ENCODE results near the gene IL1F10.
"Not testable (repeated sequence)": the region's sequence is repeated elsewhere in the genome, so short reads cannot be mapped to it uniquely, and the experiment has no call there.

The IL1F10 gene

GRCh38 chr2:113089916-113090315 is 22.1 kb downstream of the IL1F10 start:
- Histone ChIP-seq H3K27me3 (ENCODE audit: control insufficient read depth in 5 of 5, insufficient read depth in 4 of 5, low read length in 5 of 5) (peaks cover 0 to 6% (median 0%) of the 10 kb centered on the region in 5 donors), H3K9ac (ENCODE audit: low read length in 5 of 5) (no peak overlapping the region), H3K27ac (ENCODE audit: low read depth, low read length) (no peak overlapping the region), H3K36me3 (ENCODE audit: control insufficient read depth in 5 of 5, insufficient read depth in 5 of 5, low read length in 5 of 5) (no peaks in the 10 kb centered on the region), H3K4me3 (ENCODE audit: low read depth in 1 of 5, low read length in 5 of 5) (no peak overlapping the region), H3K9me3 (ENCODE audit: control insufficient read depth in 5 of 5, low read length in 5 of 5) (peaks cover 0 to 6% (median 0%) of the 10 kb centered on the region in 5 donors), H3K4me1 (ENCODE audit: control insufficient read depth in 5 of 5, insufficient read depth in 5 of 5, low read length in 5 of 5) (no peaks in the 10 kb centered on the region)

- H3K9me3 ChIP-seq (ENCODE audit: control insufficient read depth in 5 of 5, low read length in 5 of 5): peaks cover 0 to 6% (median 0%) of the 10 kb centered on the region in 5 donors
- H3K9ac ChIP-seq (ENCODE audit: low read length in 5 of 5): no peak overlapping the region
- H3K4me3 ChIP-seq (ENCODE audit: low read depth in 1 of 5, low read length in 5 of 5): no peak overlapping the region
- H3K27me3 ChIP-seq (ENCODE audit: control insufficient read depth in 5 of 5, insufficient read depth in 4 of 5, low read length in 5 of 5): peaks cover 0 to 6% (median 0%) of the 10 kb centered on the region in 5 donors
- H3K4me1 ChIP-seq (ENCODE audit: control insufficient read depth in 5 of 5, insufficient read depth in 5 of 5, low read length in 5 of 5): no peaks in the 10 kb centered on the region
- no peaks in the 10 kb centered on the region for H3K36me3 ChIP-seq (ENCODE audit: control insufficient read depth in 5 of 5, insufficient read depth in 5 of 5, low read length in 5 of 5)
- H3K27ac ChIP-seq (ENCODE audit: low read depth, low read length): no peak overlapping the region
Measured at GRCh38 chr2:113091231-113091896, 23.6 kb downstream of the IL1F10 start.

DNA sequence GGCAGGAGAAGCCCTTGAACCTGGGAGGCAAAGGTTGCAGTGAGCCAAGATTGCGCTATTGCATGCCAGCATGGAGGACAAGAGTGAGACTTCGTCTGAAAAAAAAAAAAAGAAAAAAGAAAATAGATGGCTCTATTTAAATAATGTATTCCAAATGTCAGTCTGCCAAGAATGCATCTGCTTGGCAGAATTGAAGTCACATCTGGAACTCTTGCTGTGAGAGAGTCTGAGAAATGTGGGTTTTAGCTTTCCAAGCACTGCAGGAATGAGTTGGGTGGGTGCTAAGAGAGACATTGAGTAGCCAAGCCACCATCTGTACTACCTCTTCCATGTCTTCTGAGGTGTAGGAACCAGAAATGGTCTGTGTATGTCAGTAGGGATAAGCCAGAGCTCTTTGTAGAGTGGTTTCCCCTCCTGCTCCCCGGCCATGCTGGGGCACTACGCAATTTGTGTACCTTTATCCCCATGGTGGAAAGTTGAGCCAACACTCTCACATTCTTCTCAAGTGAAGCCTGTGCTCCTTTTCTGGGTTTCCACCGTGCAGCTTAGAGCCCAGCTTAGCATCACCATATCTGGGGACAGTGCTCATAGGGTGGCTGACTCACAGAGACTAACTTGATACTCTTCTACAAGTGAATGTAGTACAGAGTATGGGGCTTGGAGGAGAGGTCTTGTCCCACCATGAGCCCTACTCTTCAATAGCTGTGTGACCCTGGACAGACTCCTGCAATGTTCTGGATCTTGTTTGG is 25.3 kb downstream of the IL1F10 start:
- Histone ChIP-seq H3K27me3 (ENCODE audit: control insufficient read depth in 5 of 5, insufficient read depth in 4 of 5, low read length in 5 of 5) (peaks cover 0 to 6% (median 0%) of the 10 kb centered on the region in 5 donors), H3K4me1 (ENCODE audit: control insufficient read depth in 5 of 5, insufficient read depth in 5 of 5, low read length in 5 of 5) (no peaks in the 10 kb centered on the region), H3K27ac (ENCODE audit: low read depth, low read length) (no peak overlapping the region), H3K9me3 (ENCODE audit: control insufficient read depth in 5 of 5, low read length in 5 of 5) (no peaks in the 10 kb centered on the region), H3K36me3 (ENCODE audit: control insufficient read depth in 5 of 5, insufficient read depth in 5 of 5, low read length in 5 of 5) (no peaks in the 10 kb centered on the region), H3K9ac (ENCODE audit: low read length in 5 of 5) (no peak overlapping the region), H3K4me3 (ENCODE audit: low read depth in 1 of 5, low read length in 5 of 5) (no peak overlapping the region)

- no peaks in the 10 kb centered on the region for H3K36me3 ChIP-seq (ENCODE audit: control insufficient read depth in 5 of 5, insufficient read depth in 5 of 5, low read length in 5 of 5)
- no peak overlapping the region for H3K9ac ChIP-seq (ENCODE audit: low read length in 5 of 5)
- no peak overlapping the region for H3K27ac ChIP-seq (ENCODE audit: low read depth, low read length)
- no peaks in the 10 kb centered on the region for H3K4me1 ChIP-seq (ENCODE audit: control insufficient read depth in 5 of 5, insufficient read depth in 5 of 5, low read length in 5 of 5)
- H3K4me3 ChIP-seq (ENCODE audit: low read depth in 1 of 5, low read length in 5 of 5): no peak overlapping the region
- H3K27me3 ChIP-seq (ENCODE audit: control insufficient read depth in 5 of 5, insufficient read depth in 4 of 5, low read length in 5 of 5): peaks cover 0 to 3% (median 0%) of the 10 kb centered on the region in 5 donors
- H3K9me3 ChIP-seq (ENCODE audit: control insufficient read depth in 5 of 5, low read length in 5 of 5): no peaks in the 10 kb centered on the region
Measured at GRCh38 chr2:113093613-113093977, 25.8 kb downstream of the IL1F10 start.

- H3K4me1 ChIP-seq (ENCODE audit: control insufficient read depth in 5 of 5, insufficient read depth in 5 of 5, low read length in 5 of 5); H3K36me3 ChIP-seq (ENCODE audit: control insufficient read depth in 5 of 5, insufficient read depth in 5 of 5, low read length in 5 of 5); H3K9me3 ChIP-seq (ENCODE audit: control insufficient read depth in 5 of 5, low read length in 5 of 5); H3K9ac ChIP-seq (ENCODE audit: low read length in 5 of 5); H3K27ac ChIP-seq (ENCODE audit: low read depth, low read length); H3K4me3 ChIP-seq (ENCODE audit: low read depth in 1 of 5, low read length in 5 of 5); H3K27me3 ChIP-seq (ENCODE audit: control insufficient read depth in 5 of 5, insufficient read depth in 4 of 5, low read length in 5 of 5): not testable (repeated sequence)
Measured at GRCh38 chr2:113096306-113096705, 28.5 kb downstream of the IL1F10 start.

DNA sequence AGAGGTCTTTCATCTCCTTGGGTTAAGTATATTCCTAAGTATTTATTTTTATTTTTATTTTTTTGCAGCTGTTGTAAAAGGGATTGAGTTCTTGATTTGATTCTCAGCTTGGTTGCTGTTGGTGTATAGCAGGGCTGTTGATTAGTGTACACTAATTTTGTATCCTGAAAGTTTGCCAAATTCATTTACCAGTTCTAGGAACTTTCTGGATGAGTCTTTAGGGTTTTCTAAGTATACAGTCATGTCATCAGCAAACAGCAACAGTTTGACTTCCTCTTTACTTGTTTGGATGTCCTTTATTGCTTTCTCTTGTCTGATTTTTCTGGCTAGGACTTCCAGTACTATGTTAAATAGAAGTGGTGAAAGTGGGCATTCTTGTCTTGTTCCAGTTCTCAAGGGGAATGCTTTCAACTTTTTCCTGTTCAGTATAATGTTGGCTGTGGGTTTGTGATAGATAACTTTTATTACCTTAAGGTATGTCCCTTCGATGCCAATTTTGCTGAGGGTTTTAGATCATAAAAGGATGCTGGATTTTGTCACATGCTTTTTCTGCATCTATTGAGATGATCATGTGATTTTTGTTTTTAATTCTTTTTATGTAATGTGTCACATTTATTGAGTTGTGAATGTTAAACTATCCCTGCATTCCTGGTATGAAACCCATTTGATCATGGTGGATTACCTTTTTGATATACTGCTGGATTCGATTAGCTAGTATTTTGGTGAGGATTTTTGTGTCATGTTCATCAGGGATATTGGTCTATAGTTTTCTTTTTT is 29.3 kb downstream of the IL1F10 start:
- not testable (repeated sequence) for H3K36me3 ChIP-seq (ENCODE audit: control insufficient read depth in 5 of 5, insufficient read depth in 5 of 5, low read length in 5 of 5); H3K4me1 ChIP-seq (ENCODE audit: control insufficient read depth in 5 of 5, insufficient read depth in 5 of 5, low read length in 5 of 5); H3K9me3 ChIP-seq (ENCODE audit: control insufficient read depth in 5 of 5, low read length in 5 of 5); H3K9ac ChIP-seq (ENCODE audit: low read length in 5 of 5); H3K27me3 ChIP-seq (ENCODE audit: control insufficient read depth in 5 of 5, insufficient read depth in 4 of 5, low read length in 5 of 5); H3K4me3 ChIP-seq (ENCODE audit: low read depth in 1 of 5, low read length in 5 of 5); H3K27ac ChIP-seq (ENCODE audit: low read depth, low read length)

DNA sequence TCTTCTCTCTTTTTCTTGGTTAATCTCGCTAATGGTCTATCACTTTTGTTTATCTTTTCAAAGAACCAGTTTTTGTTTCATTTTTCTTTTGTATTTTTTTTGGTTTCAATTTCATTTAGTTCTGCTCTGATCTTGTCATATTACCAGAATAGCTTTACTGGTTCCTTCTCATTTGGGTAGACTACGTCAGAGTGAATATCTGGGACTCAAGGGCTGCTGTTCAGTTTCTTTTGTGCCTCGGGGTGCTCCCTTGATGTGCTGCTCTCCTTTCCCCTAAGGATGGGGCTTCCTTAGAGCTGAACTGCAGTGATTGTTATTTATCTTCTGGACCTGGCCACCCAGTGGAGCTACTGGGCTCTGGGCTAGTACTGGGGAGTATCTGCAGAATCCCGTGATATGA is 30.3 kb downstream of the IL1F10 start:
- Histone ChIP-seq H3K9me3 (ENCODE audit: control insufficient read depth in 5 of 5, low read length in 5 of 5) (peaks cover 0 to 9% (median 4%) of the 10 kb centered on the region in 5 donors), H3K4me1 (ENCODE audit: control insufficient read depth in 5 of 5, insufficient read depth in 5 of 5, low read length in 5 of 5) (peaks cover 0 to 2% (median 0%) of the 10 kb centered on the region in 5 donors), H3K27ac (ENCODE audit: low read depth, low read length) (no peak overlapping the region), H3K36me3 (ENCODE audit: control insufficient read depth in 5 of 5, insufficient read depth in 5 of 5, low read length in 5 of 5) (no peaks in the 10 kb centered on the region), H3K4me3 (ENCODE audit: low read depth in 1 of 5, low read length in 5 of 5) (no peak overlapping the region), H3K9ac (ENCODE audit: low read length in 5 of 5) (no peak overlapping the region), H3K27me3 (ENCODE audit: control insufficient read depth in 5 of 5, insufficient read depth in 4 of 5, low read length in 5 of 5) (no peaks in the 10 kb centered on the region)

DNA sequence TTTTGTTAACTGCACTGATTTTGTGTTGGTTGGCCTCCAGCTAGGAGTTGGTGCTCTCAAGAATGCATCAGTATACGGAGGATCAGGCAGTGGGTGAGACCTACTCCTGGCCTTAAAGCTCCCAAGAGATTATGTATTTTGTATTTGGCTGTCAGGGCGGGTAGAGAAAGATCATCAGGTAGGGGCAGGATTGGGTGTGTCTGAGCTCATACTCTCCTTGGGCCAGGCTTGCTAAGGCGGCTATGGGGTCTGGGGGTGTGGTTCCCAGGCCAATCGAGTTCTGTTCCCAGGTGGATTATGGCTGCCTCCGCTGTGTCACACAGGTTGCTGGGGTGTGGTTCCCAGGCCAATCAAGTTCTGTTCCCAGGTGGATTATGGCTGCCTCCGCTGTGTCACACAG is 30.8 kb downstream of the IL1F10 start:
- Histone ChIP-seq H3K27ac (ENCODE audit: low read depth, low read length) (no peak overlapping the region), H3K36me3 (ENCODE audit: control insufficient read depth in 5 of 5, insufficient read depth in 5 of 5, low read length in 5 of 5) (no peaks in the 10 kb centered on the region), H3K4me3 (ENCODE audit: low read depth in 1 of 5, low read length in 5 of 5) (no peak overlapping the region), H3K9me3 (ENCODE audit: control insufficient read depth in 5 of 5, low read length in 5 of 5) (peaks cover 0 to 9% (median 4%) of the 10 kb centered on the region in 5 donors), H3K4me1 (ENCODE audit: control insufficient read depth in 5 of 5, insufficient read depth in 5 of 5, low read length in 5 of 5) (peaks cover 0 to 2% (median 0%) of the 10 kb centered on the region in 5 donors), H3K27me3 (ENCODE audit: control insufficient read depth in 5 of 5, insufficient read depth in 4 of 5, low read length in 5 of 5) (no peaks in the 10 kb centered on the region), H3K9ac (ENCODE audit: low read length in 5 of 5) (no peak overlapping the region)

- Histone ChIP-seq H3K27me3 (ENCODE audit: control insufficient read depth in 5 of 5, insufficient read depth in 4 of 5, low read length in 5 of 5) (no peaks in the 10 kb centered on the region), H3K9me3 (ENCODE audit: control insufficient read depth in 5 of 5, low read length in 5 of 5) (peaks cover 0 to 9% (median 4%) of the 10 kb centered on the region in 5 donors), H3K4me1 (ENCODE audit: control insufficient read depth in 5 of 5, insufficient read depth in 5 of 5, low read length in 5 of 5) (peaks cover 0 to 2% (median 0%) of the 10 kb centered on the region in 5 donors), H3K27ac (ENCODE audit: low read depth, low read length) (no peak overlapping the region), H3K4me3 (ENCODE audit: low read depth in 1 of 5, low read length in 5 of 5) (no peak overlapping the region), H3K9ac (ENCODE audit: low read length in 5 of 5) (no peak overlapping the region), H3K36me3 (ENCODE audit: control insufficient read depth in 5 of 5, insufficient read depth in 5 of 5, low read length in 5 of 5) (no peaks in the 10 kb centered on the region)
Measured at GRCh38 chr2:113102133-113102532, 34.4 kb downstream of the IL1F10 start.

GRCh38 chr2:113103277-113103676 is 35.5 kb downstream of the IL1F10 start:
- Histone ChIP-seq H3K36me3 (ENCODE audit: control insufficient read depth in 5 of 5, insufficient read depth in 5 of 5, low read length in 5 of 5) (no peaks in the 10 kb centered on the region), H3K27me3 (ENCODE audit: control insufficient read depth in 5 of 5, insufficient read depth in 4 of 5, low read length in 5 of 5) (no peaks in the 10 kb centered on the region), H3K9ac (ENCODE audit: low read length in 5 of 5) (no peak overlapping the region), H3K27ac (ENCODE audit: low read depth, low read length) (no peak overlapping the region), H3K4me3 (ENCODE audit: low read depth in 1 of 5, low read length in 5 of 5) (no peak overlapping the region), H3K4me1 (ENCODE audit: control insufficient read depth in 5 of 5, insufficient read depth in 5 of 5, low read length in 5 of 5) (peaks cover 0 to 2% (median 0%) of the 10 kb centered on the region in 5 donors), H3K9me3 (ENCODE audit: control insufficient read depth in 5 of 5, low read length in 5 of 5) (peaks cover 0 to 9% (median 4%) of the 10 kb centered on the region in 5 donors)
